DND-41 (cell line): Measurements from ENCODE around the gene USP46.
A peak's percentile ranks its signal among the peaks of the same experiment; 100 is the strongest.

Source experiments
- EZH2 ChIP-seq: IDR thresholded peaks from 3 replicates; pipeline ENCODE4 v1.6.1; 2012; ENCODE audit warnings: borderline replicate concordance, low read depth, mild to moderate bottlenecking, moderate library complexity, low read length, inconsistent platforms; ENCODE audit not compliant: severe bottlenecking
- TF ChIP-seq, protein P1 (sequence below): IDR thresholded peaks from 2 replicates; pipeline ENCODE4 v1.5.1; 2012; ENCODE audit warnings: borderline replicate concordance, low read length, moderate library complexity, mild to moderate bottlenecking; ENCODE audit not compliant: poor library complexity, severe bottlenecking; ENCODE audit errors: extremely low read depth

DNA sequence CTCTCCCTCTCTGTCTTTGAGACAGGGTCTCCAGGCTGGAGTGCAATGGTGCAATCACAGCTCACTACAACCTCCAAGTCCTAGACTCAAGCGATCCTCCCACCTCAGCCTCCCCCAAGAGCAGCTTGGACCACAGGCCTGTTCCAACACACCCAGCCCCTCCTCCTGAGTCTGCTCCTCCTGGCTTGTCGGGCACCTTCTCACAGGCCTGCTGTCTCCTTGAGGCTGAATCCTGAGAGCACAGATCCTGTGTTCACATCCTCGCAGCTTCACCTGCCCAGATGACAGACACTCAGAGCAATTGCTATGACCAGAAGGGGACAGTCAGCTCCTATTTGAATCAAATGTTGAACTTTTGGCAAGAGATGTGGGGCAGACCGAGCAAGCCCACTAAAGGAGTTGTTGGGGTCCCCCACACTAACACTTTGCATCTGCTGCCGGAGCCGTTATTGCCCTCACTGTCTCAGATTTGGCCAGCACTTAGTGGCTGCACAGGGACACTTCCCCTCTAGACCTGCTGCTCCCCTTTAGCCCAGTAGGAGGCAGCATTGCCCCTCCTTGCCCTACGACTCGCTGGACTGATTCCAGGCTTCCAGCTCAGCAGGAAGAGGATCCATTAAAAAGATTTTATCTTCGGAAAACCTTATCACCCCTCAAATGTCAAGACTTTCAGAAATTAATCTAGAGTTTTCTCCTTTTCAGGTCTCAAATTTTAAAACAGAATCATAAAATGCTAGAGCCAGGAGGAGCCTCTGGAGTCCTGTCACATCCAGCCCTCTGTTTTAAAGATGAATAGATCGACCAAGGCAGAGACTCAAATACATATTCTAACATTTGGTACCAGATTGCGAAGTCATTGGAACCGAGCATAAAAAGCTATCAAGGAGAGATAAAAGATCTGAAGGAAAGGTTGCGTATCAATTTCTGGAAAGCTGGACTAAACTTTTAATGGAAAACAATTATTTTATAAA is 113.7 kb downstream of the USP46 start:
- TF ChIP-seq, protein P1, sequence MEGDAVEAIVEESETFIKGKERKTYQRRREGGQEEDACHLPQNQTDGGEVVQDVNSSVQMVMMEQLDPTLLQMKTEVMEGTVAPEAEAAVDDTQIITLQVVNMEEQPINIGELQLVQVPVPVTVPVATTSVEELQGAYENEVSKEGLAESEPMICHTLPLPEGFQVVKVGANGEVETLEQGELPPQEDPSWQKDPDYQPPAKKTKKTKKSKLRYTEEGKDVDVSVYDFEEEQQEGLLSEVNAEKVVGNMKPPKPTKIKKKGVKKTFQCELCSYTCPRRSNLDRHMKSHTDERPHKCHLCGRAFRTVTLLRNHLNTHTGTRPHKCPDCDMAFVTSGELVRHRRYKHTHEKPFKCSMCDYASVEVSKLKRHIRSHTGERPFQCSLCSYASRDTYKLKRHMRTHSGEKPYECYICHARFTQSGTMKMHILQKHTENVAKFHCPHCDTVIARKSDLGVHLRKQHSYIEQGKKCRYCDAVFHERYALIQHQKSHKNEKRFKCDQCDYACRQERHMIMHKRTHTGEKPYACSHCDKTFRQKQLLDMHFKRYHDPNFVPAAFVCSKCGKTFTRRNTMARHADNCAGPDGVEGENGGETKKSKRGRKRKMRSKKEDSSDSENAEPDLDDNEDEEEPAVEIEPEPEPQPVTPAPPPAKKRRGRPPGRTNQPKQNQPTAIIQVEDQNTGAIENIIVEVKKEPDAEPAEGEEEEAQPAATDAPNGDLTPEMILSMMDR = peak; percentile 83
- no peak for TF ChIP-seq EZH2
